HepG2 (cell line): ENCODE measurements around the gene LIFR. TPM values are rescaled to one million over a fixed set of nuclear protein-coding genes. Genes with fewer than 3 reads are reported as not detected.

Experiments used
- ARID5B ChIP-seq: IDR thresholded peaks from 2 replicates; pipeline ENCODE4 v1.4.0; 2020; ENCODE audit warnings: mild to moderate bottlenecking, missing genetic modification reagents
- MXI1 ChIP-seq: IDR thresholded peaks from 3 replicates; pipeline ENCODE4 v1.6.1; 2012; ENCODE audit warnings: low read depth, low read length, inconsistent platforms, borderline replicate concordance
- NR2F1 ChIP-seq, 2 experiments: fragments of 450-650 bp in 1 of 2; formaldehyde crosslinking in 1 of 2; IDR thresholded peaks; 2 replicates each; pipeline versions ENCODE4 v1.5.0 to v1.6.1; 2016 to 2020; ENCODE audit warnings: mild to moderate bottlenecking in 1 of 2, missing compliant biosample characterization in 1 of 2, missing genetic modification reagents in 1 of 2, moderate library complexity in 1 of 2
- PHF20 ChIP-seq: sonication (generic); formaldehyde crosslinking; IDR thresholded peaks from 2 replicates; pipeline ENCODE4 v1.5.0; 2020; ENCODE audit warnings: mild to moderate bottlenecking, missing genetic modification reagents
- REST ChIP-seq, 2 experiments: IDR thresholded peaks; 2 replicates each; pipeline ENCODE4 v1.6.1; 2011 to 2012; ENCODE audit warnings: low read length in 2 of 2, borderline replicate concordance in 1 of 2, low read depth in 1 of 2, mild to moderate bottlenecking in 1 of 2, moderate library complexity in 1 of 2
- TBX2 ChIP-seq: sonication (generic); formaldehyde crosslinking; IDR thresholded peaks from 2 replicates; pipeline ENCODE4 v1.5.0; 2020; ENCODE audit warnings: missing genetic modification reagents, mild to moderate bottlenecking, borderline replicate concordance
- ZFP82 ChIP-seq: sonication (generic); formaldehyde crosslinking; IDR thresholded peaks from 2 replicates; pipeline ENCODE4 v1.5.1; 2020; ENCODE audit warnings: mild to moderate bottlenecking, missing genetic modification reagents, borderline replicate concordance
- ZNF407 ChIP-seq: sonication (generic); formaldehyde crosslinking; IDR thresholded peaks from one replicate; pipeline ENCODE4 v1.5.1; 2020; ENCODE audit warnings: mild to moderate bottlenecking, missing genetic modification reagents; ENCODE audit errors: not compliant biosample characterization
- ZNF446 ChIP-seq: sonication (generic); formaldehyde crosslinking; IDR thresholded peaks from 2 replicates; pipeline ENCODE4 v1.5.0; 2020; ENCODE audit warnings: mild to moderate bottlenecking, missing genetic modification reagents
- ZNF619 ChIP-seq: sonication (generic); formaldehyde crosslinking; IDR thresholded peaks from 2 replicates; pipeline ENCODE4 v1.4.0; 2020; ENCODE audit warnings: mild to moderate bottlenecking, missing genetic modification reagents
- ZNF75D ChIP-seq: sonication (generic); formaldehyde crosslinking; IDR thresholded peaks from 2 replicates; pipeline ENCODE4 v1.8.1; 2023; ENCODE audit warnings: missing genetic modification reagents, mild to moderate bottlenecking, borderline replicate concordance
- ZSCAN9 ChIP-seq: IDR thresholded peaks from 2 replicates; pipeline ENCODE4 v1.6.1; 2016; ENCODE audit warnings: borderline replicate concordance
- polyA plus RNA-seq, 8 experiments: library from polyadenylated mRNA; depleted of rRNA in 3 of 8; stranded (reverse) in 7 of 8; unstranded in 1 of 8; fragments of >200 nt; fragmentation: Illumina TruSeq in 4 of 8; extraction: Trizol in 4 of 8; gene quantifications; 2 replicates each; pipeline versions ENCODE4 v1.2.1 to v1.2.3, GENCODE V29; 2011 to 2016; ENCODE audit warnings: low read depth in 4 of 8, missing spikeins in 1 of 8, mixed read lengths in 1 of 8; ENCODE audit not compliant: insufficient read depth in 1 of 8
- total RNA-seq, 5 experiments: library from RNA; depleted of rRNA; stranded (reverse); fragments of >200 nt; fragmentation: Illumina TruSeq; extraction: Trizol; gene quantifications; 2 replicates each; pipeline ENCODE4 v1.2.3, GENCODE V29; 2016; ENCODE audit warnings: low read depth in 1 of 5

Gene LIFR
- total and polyA plus RNA-seq, 2 of the 13 experiments (the other 11 are each of a cell fraction or from before 2014, with no cell fraction given) = 6.3 to 25.2 TPM

GRCh38 chr5:38556599-38557307 lies at the start of gene LIFR (continued):
- TF ChIP-seq ARID5B (peak; percentile 38), MXI1 (no peak), ZFP82 (CRISPR knock-in tag) (peak; percentile 35; the same call in 1 of the 2 replicates), ZNF446 (CRISPR knock-in tag) (0 out of 2 replicates have a peak, but pooled peaks have one; percentile 30), ZSCAN9 (CRISPR knock-in tag) (peak; percentile 68), ZNF619 (CRISPR knock-in tag) (0 out of 2 replicates have a peak, but pooled peaks have one; percentile 71), REST (IDR thresholded peaks at IDR 0.05; ENCODE audit: borderline replicate concordance in 1 of 2, low read depth in 1 of 2, low read length in 2 of 2) (peak in 1 of 2 experiments; percentile 15; a peak in 1 of 4 replicates), PHF20 (CRISPR knock-in tag) (peak; percentile 49; the same call in 1 of the 2 replicates), ZNF75D (no peak), NR2F1 (CRISPR knock-in tag; IDR thresholded peaks at IDR 0.05) (no peak), TBX2 (CRISPR knock-in tag) (peak; percentile 32), ZNF407 (CRISPR knock-in tag) (peak; percentile 78)
